DMS153 treated with DMSO at 0.1 percent for 48 hours (cell line): ENCODE data around the gene PREX1.

ENCODE experiments used
- DNase-seq: peaks from one replicate; lab custom pipeline; 2025; ENCODE audit not compliant: unreplicated experiment; lab: John Stamatoyannopoulos, UW

The PREX1 gene

DNA sequence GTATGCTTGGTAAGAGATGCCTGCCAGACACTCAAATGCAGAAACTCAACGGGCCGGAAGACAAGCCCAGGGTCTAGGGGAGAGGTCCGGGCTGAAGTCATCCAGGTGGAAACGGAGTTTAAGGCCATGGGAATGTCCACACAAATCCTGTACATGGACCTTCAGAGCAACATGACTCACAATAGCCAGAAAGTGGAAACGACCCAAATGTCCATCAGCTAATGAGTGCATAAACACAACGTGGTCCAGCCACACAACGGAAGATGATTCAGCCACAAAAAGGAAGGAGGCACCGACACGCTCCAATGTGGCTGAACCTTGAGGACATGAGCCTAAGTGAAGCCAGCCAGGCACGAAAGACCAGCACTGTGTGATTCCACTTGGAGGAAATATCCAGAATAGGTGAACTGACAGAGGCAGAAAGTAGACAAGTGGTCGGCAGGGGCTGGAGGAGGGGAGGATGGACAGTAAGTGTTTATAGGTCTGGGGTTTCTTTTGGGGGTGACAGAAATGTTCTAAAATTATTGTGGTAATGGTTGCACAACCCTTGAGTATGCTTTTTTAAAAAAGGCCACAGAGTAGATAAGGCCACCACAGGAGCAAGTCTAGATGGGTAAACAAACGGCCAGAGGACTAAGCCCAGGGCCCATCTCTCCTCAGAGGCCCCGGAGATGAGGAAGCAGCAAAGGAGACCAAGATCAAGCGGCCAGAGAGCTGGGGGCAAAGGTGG, 105.6 kb downstream of the PREX1 start:
- DNase-seq = no peak

DNA sequence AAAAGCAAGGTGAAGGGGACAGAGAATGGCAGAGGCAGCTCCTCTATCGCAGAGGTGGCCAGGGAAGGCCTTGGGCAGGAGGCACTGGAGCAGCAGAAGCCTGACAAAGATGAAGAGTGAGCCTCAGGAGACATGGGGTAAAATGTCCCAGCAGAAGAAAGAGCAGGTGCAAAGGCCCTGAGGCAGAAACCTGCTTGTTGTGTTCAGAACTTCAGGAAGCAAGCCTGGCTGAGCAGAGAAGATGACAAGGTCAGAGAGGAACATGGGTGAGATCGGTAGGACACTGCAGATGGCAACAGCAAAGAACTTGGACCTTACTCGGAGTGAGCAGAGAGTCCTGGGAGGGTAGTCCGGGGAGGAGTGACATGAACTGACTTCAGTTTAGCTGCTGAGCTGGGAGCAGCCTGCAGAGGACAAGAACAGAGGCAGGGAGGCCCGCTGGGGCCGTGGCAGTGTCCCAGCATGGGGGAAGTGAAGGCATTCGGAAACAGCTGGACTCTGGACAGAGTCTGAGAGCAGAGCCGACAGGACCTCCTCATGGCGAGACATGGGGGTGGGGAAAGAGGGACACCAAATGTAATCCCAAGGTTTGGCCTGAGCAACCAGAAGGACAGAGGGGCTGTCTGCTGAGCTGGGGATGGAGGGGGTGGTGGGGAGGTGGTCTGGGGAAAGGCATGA, 106.3 kb downstream of the PREX1 start:
- no peak for DNase-seq

GRCh38 chr20:48720256-48720985, 107.4 kb downstream of the PREX1 start:
- DNase-seq = no peak

GRCh38 chr20:48719598-48720255, 108.1 kb downstream of the PREX1 start:
- DNase-seq = no peak

DNA sequence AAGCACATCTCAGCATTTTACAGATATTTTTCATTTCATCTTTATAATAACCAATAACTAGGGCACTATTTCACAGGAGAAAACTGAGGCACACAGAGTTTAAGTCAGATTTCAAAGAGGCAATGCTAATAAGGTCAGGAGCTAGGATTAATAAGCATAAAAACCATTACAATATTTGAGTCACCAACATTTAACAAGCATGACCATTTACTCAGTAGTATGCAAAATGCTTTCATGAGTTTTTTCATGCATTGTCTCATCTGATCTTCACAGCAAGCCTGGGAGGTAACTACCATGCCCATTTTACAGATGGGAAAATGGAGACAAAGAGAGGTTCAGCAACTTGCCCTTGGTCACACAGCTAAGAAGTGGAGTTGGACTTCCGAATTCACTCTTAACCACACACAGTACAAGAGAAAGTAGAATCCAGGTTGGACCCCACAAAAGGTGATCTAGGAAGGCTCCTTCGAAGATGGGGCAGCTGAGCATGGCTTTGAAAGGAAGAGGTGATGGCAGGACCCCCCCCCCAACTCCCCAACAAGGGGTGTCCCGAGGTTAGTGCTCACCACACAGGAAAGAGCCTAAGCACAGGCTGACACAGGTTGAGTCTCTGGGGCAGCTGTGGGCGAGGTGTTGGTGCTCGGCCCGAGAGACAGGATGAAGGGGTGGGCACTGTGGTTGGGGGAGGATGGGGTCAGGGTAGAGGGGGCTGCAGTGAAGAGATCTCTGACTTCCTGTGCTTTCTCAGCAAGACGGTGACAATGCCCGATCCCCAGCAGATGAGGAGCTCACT, 108.8 kb downstream of the PREX1 start:
- DNase-seq = no peak

- no peak for DNase-seq
Observed at GRCh38 chr20:48717680-48718223, 110.0 kb downstream of the PREX1 start.

DNA sequence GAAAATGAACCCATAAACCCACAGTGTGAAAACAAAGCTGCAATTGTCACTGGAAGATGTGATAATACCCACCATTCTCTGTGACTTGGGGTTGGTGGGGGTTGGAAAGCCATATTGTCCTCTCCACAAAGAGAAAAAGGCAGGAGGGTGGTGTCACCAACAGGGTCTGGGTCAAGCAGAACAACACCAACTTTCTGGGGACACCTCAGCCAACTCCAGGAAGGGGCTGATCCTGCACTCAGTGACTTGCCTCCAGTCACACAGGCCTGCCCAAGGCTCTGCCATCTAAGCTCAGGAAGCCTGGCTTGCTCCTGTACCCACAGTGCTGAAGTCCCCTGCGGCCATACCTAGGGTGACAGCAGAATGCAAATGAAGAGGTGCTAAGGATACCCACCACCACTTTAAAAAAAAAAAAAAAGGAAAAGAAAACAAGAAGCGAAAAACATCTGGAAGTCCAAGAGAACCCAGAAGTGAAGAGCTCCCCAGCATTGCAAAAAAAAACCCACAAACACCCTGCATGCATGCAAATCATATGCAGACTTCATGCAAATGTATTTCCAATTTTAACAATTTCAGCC, 110.6 kb downstream of the PREX1 start:
- no peak for DNase-seq

- no peak for DNase-seq
Observed at GRCh38 chr20:48716541-48716940, 111.3 kb downstream of the PREX1 start.

- DNase-seq = no peak
Observed at GRCh38 chr20:48716086-48716485, 111.7 kb downstream of the PREX1 start.

- DNase-seq = no peak
Observed at GRCh38 chr20:48714764-48715163, 113.0 kb downstream of the PREX1 start.

DNA sequence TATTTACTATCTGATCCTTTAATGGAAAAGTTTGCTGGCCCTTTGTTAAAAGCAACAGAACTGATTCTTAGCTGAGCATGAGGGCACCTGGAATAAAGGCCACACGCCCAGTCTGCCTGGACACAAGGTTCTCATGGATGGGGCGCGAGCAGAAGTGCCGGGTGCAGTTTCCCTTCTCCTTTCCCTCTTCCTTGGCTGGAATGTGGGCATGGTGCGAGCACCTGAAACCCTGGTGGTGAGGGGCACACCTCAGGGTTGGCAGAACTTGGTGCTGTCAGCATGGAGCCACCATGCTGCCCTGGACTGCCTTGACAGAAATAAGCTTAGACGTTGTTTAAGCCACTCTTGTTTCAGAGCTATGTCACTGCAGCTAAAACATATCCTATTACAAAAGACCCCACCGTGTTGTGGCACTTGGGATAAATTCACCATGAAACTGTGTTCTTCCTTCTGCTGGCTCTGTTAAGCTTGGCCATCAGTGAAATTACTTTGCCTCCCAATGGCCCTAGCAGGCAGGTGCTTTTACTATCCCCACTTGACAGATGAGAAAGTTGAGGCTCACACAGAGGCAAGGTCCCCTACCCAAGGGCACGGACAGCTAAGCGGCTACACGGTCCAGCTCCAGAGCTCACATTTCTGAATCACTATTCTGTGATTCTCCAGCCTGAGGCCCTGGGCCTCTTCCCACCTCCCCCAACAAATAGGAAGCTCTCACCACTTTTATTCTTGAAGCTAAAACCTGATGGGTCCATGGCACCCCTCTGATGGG, 115.9 kb downstream of the PREX1 start:
- DNase-seq = no peak

- no peak for DNase-seq
Observed at GRCh38 chr20:48711044-48711428, 116.8 kb downstream of the PREX1 start.

- DNase-seq = no peak
Observed at GRCh38 chr20:48710341-48711043, 117.3 kb downstream of the PREX1 start.

GRCh38 chr20:48709744-48710143, 118.1 kb downstream of the PREX1 start:
- DNase-seq = no peak

GRCh38 chr20:48709058-48709691, 118.6 kb downstream of the PREX1 start:
- no peak for DNase-seq

DNA sequence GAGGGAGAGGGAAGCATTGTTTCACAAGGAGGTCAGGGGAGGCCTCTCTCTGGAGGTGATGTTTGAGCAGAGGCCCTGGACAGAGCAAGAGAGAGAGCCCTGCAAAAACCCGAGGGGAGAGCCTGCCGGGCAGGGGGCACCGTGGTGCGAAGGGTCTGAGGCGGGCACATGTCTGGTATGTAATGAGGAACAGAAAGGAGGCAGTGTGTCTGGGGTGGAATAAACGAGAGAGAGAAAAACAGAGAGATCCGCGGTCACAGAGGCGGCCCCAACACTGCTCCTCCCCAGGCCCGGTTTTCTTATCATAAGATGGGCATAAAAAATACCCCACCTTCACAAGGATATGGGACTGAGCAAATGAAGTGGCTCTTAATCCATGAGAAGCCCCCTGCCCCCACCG, 119.2 kb downstream of the PREX1 start:
- DNase-seq = no peak

- DNase-seq = no peak
Observed at GRCh38 chr20:48708116-48708515, 119.7 kb downstream of the PREX1 start.

DNA sequence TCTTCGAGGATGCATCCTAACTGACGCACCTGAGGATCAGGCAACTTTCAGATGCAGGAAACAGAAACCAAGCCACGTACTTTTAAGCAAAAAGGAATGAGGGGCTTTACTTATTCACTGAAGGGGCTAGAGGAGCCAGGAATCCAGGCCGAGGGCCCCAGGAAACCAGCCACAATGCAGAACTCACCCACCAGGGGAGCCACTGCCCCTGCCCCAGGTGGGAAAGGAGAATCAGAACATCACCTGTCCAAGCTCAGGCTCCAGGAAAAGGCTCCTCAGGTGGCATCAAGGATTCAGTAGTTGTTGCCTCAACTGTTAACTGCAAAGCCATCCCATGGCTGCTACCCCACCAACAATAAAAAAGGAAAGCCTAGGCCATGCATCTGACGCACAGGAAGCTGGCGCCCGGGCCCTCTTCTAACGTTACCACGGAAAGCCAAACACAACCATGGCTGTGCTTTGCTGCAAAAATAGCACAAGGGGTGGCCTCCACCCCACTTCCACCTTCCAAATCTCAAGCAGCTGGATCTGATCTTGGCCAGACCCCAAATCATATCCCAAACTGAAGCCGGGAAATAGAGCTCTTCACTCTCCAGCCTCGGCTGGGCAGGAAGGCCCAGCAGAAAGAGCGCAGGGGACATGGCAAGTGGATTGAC, 121.0 kb downstream of the PREX1 start:
- DNase-seq = no peak
